Ectodermal cell (in vitro differentiated cells): Measurements from ENCODE around the gene LIFR.

Experiments used
- H3K27ac ChIP-seq: 2 replicates; pipeline ENCODE4 v1.7.0; 2013; ENCODE audit warnings: mild to moderate bottlenecking, low read depth, low read length; ENCODE audit not compliant: insufficient read depth, poor library complexity, severe bottlenecking
- H3K27me3 ChIP-seq: 2 replicates; pipeline ENCODE4 v1.7.0; 2013; ENCODE audit warnings: mild to moderate bottlenecking, low read length; ENCODE audit not compliant: insufficient read depth, control insufficient read depth, poor library complexity, severe bottlenecking
- H3K36me3 ChIP-seq: one replicate; pipeline ENCODE4 v1.7.0; 2013; ENCODE audit warnings: low read length; ENCODE audit not compliant: control insufficient read depth, insufficient read depth
- H3K4me1 ChIP-seq: one replicate; pipeline ENCODE4 v1.7.0; 2013; ENCODE audit warnings: low read length; ENCODE audit not compliant: control insufficient read depth, insufficient read depth
- H3K4me3 ChIP-seq: 2 replicates; pipeline ENCODE4 v1.7.0; 2013; ENCODE audit warnings: low read depth, low read length, control low read depth; ENCODE audit not compliant: insufficient read depth
- H3K9me3 ChIP-seq: 2 replicates; pipeline ENCODE4 v1.7.0; 2013; ENCODE audit warnings: mild to moderate bottlenecking, low read length, moderate library complexity; ENCODE audit not compliant: control insufficient read depth
- WGBS, 2 experiments: methylation state at CpG; one replicate each; pipeline ENCODE4 v1.1.7; 2013; ENCODE audit warnings: missing lambda C conversion rate in 2 of 2; 5-methylcytosine and 5-hydroxymethylcytosine counted together

Gene LIFR

GRCh38 chr5:38553001-38553521 is 3.4 kb downstream of the LIFR start:
- Histone ChIP-seq H3K36me3 (no peaks in the 10 kb centered on the region), H3K4me3 (no peak overlapping the region), H3K4me1 (peaks cover 3% of the 10 kb centered on the region), H3K27ac (no peak overlapping the region), H3K27me3 (peaks cover 29% of the 10 kb centered on the region), H3K9me3 (no peaks in the 10 kb centered on the region)
- WGBS, 2 experiments = 84 to 91% methylated on average over 2 of the region's 2 CpGs

- Histone ChIP-seq H3K4me3 (no peak overlapping the region), H3K36me3 (no peaks in the 10 kb centered on the region), H3K9me3 (no peaks in the 10 kb centered on the region), H3K27ac (no peak overlapping the region), H3K4me1 (peaks cover 3% of the 10 kb centered on the region), H3K27me3 (peaks cover 22% of the 10 kb centered on the region)
- WGBS, 2 experiments = 67 to 82% methylated on average over 9 to 10 of the region's 10 CpGs
Measured at GRCh38 chr5:38551030-38552017, 5.1 kb downstream of the LIFR start.

GRCh38 chr5:38548064-38548759 is 8.2 kb downstream of the LIFR start:
- Histone ChIP-seq H3K4me3 (no peak overlapping the region), H3K27me3 (no peaks in the 10 kb centered on the region), H3K9me3 (no peaks in the 10 kb centered on the region), H3K36me3 (no peaks in the 10 kb centered on the region), H3K27ac (no peak overlapping the region), H3K4me1 (no peaks in the 10 kb centered on the region)
- WGBS, 2 experiments = no CpG with 5 or more reads among the region's 1 CpG

- H3K9me3 ChIP-seq = no peaks in the 10 kb centered on the region
- H3K4me1 ChIP-seq = no peaks in the 10 kb centered on the region
- 95 to 100% methylated on average over 4 of the region's 4 CpGs for WGBS, 2 experiments
- no peak overlapping the region for H3K4me3 ChIP-seq
- no peaks in the 10 kb centered on the region for H3K27me3 ChIP-seq
- no peaks in the 10 kb centered on the region for H3K36me3 ChIP-seq
- H3K27ac ChIP-seq = no peak overlapping the region
Measured at GRCh38 chr5:38547257-38547656, 9.2 kb downstream of the LIFR start.

- no peak overlapping the region for H3K27ac ChIP-seq
- WGBS, 2 experiments = 82 to 87% methylated on average over 2 of the region's 2 CpGs
- H3K36me3 ChIP-seq = no peaks in the 10 kb centered on the region
- no peak overlapping the region for H3K4me3 ChIP-seq
- H3K27me3 ChIP-seq = no peaks in the 10 kb centered on the region
- no peaks in the 10 kb centered on the region for H3K4me1 ChIP-seq
- no peaks in the 10 kb centered on the region for H3K9me3 ChIP-seq
Measured at GRCh38 chr5:38546691-38547146, 9.7 kb downstream of the LIFR start.

- Histone ChIP-seq H3K4me1 (no peaks in the 10 kb centered on the region), H3K27ac (no peak overlapping the region), H3K36me3 (no peaks in the 10 kb centered on the region), H3K4me3 (no peak overlapping the region), H3K9me3 (no peaks in the 10 kb centered on the region), H3K27me3 (no peaks in the 10 kb centered on the region)
- WGBS, 2 experiments = 93 to 95% methylated on average over 4 of the region's 4 CpGs
Measured at GRCh38 chr5:38543886-38544285, 12.6 kb downstream of the LIFR start.

- WGBS, 2 experiments = 88 to 97% methylated on average over 1 to 2 of the region's 2 CpGs
Measured at GRCh38 chr5:38543074-38543473, 13.4 kb downstream of the LIFR start.

GRCh38 chr5:38541174-38541725 is 15.2 kb downstream of the LIFR start:
- no peaks in the 10 kb centered on the region for H3K27me3 ChIP-seq
- no peaks in the 10 kb centered on the region for H3K4me1 ChIP-seq
- no peaks in the 10 kb centered on the region for H3K36me3 ChIP-seq
- no peak overlapping the region for H3K4me3 ChIP-seq
- WGBS, 2 experiments = 93 to 100% methylated on average over 2 of the region's 2 CpGs
- H3K9me3 ChIP-seq = no peaks in the 10 kb centered on the region
- H3K27ac ChIP-seq = no peak overlapping the region

More at GRCh38 chr5:38543074-38543473, 13.4 kb downstream of the LIFR start:
- no peaks in the 10 kb centered on the region for H3K9me3 ChIP-seq
- no peaks in the 10 kb centered on the region for H3K27me3 ChIP-seq
- no peaks in the 10 kb centered on the region for H3K4me1 ChIP-seq
- no peaks in the 10 kb centered on the region for H3K36me3 ChIP-seq
- no peak overlapping the region for H3K27ac ChIP-seq
- no peak overlapping the region for H3K4me3 ChIP-seq

- H3K27me3 ChIP-seq = no peaks in the 10 kb centered on the region
- 93 to 96% methylated on average over 6 of the region's 6 CpGs for WGBS, 2 experiments
Measured at GRCh38 chr5:38540314-38540713, 16.1 kb downstream of the LIFR start.

GRCh38 chr5:38538161-38538560 is 18.3 kb downstream of the LIFR start:
- Histone ChIP-seq H3K27ac (no peak overlapping the region), H3K9me3 (no peaks in the 10 kb centered on the region)

More at GRCh38 chr5:38540314-38540713, 16.1 kb downstream of the LIFR start:
- Histone ChIP-seq H3K27ac (no peak overlapping the region), H3K36me3 (no peaks in the 10 kb centered on the region), H3K9me3 (no peaks in the 10 kb centered on the region), H3K4me1 (no peaks in the 10 kb centered on the region), H3K4me3 (no peak overlapping the region)

More at GRCh38 chr5:38538161-38538560, 18.3 kb downstream of the LIFR start:
- Histone ChIP-seq H3K4me1 (no peaks in the 10 kb centered on the region), H3K4me3 (no peak overlapping the region), H3K36me3 (no peaks in the 10 kb centered on the region), H3K27me3 (no peaks in the 10 kb centered on the region)
- 85 to 93% methylated on average over 2 of the region's 2 CpGs for WGBS, 2 experiments
